ENCODE results near the gene DES. TPM values are rescaled to one million over a fixed set of nuclear protein-coding genes. Genes with fewer than 3 reads are reported as not detected.

DES gene
- total RNA-seq, 2 experiments from 2014 or later, result not detected

DNA sequence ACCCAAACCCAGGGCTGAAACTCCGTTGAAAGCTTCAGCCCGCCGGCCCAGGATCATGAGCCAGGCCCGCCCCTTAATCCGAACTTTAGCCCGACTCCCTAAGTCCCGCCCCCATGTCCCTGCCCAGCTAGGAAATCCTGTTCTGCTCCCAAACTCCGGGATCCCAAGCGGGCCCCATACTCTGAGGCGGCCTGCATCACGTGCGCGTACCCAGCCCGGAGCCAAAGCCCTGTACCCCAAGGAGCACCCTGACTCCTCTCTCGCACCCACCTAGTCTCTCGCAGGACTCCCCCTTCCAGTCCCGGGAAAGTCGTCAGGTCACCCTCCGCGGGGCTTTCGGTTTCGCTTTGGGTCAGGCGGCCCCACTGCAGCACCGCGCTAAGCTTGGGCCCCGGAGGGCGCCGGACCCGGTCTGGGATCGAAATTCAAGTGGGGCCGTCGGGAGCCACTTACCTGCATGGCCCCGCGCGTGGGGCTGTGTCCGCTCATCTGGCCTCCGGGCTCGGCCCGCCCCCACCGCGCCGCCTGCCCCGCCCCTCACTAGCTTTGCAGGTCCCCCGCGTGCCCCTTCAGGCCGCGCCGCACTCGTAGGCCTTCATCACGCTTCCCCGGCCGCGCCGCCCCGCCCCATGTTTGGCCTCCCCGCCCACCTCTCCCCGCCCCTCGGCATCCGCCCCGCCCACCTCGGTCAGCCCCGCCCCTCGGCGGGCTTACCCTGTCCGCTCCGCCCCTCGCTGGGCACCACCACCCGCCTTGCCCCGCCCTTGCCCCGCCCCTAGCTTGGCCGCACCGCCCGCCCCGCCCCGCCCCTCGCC is 30.7 kb upstream of the DES start, which contains the start of gene DNPEP:
TSS of gene DNPEP (minus strand) at position 607 of the 815 bp plus-strand sequence. CDS start at position 489, 118 bp downstream.
- BruUV-seq (replicated peaks), result no TSS peak
- CTCF ChIA-PET (ENCODE audit: unreplicated experiment), result interaction anchor here (0.5 to 0.8 kb wide), 8 partner anchors 9 to 998 kb away, joined by 3 to 8 read pairs (median 3); partner anchors contain the start of gene GMPPA
- peak within 1 kb of the TSS; percentile 89 for H3K4me2 ChIP-seq (ENCODE audit: low read length)
- peak; percentile 91 for DNase-seq (ENCODE audit: low spot score)
- H3K4me3 ChIP-seq (ENCODE audit: low read depth, low read length, poor library complexity, severe bottlenecking), result peak within 1 kb of the TSS; percentile 81
- H3K27ac ChIP-seq (ENCODE audit: low read depth, low read length, poor library complexity, severe bottlenecking), result peak within 1 kb of the TSS; percentile 3
- H2AFZ ChIP-seq (ENCODE audit: low read length), result peak within 1 kb of the TSS; percentile 92
- H3K4me1 ChIP-seq (ENCODE audit: insufficient read depth, low read length, poor library complexity, severe bottlenecking), result peaks cover 15% of the 10 kb centered on the region
- H3K9me3 ChIP-seq (ENCODE audit: low read length), result no peaks in the 10 kb centered on the region
- POLR2A ChIA-PET, result interaction anchor here (0.6 to 1.5 kb wide), 14 partner anchors 9 to 809 kb away, joined by 3 to 6 read pairs (median 4); no protein-coding TSS in a partner anchor
- TF ChIP-seq EZH2phosphoT487 (IDR thresholded peaks at IDR 0.05; ENCODE audit: borderline replicate concordance, low read depth, low read length), result no peak
- TF ChIP-seq, protein P1, sequence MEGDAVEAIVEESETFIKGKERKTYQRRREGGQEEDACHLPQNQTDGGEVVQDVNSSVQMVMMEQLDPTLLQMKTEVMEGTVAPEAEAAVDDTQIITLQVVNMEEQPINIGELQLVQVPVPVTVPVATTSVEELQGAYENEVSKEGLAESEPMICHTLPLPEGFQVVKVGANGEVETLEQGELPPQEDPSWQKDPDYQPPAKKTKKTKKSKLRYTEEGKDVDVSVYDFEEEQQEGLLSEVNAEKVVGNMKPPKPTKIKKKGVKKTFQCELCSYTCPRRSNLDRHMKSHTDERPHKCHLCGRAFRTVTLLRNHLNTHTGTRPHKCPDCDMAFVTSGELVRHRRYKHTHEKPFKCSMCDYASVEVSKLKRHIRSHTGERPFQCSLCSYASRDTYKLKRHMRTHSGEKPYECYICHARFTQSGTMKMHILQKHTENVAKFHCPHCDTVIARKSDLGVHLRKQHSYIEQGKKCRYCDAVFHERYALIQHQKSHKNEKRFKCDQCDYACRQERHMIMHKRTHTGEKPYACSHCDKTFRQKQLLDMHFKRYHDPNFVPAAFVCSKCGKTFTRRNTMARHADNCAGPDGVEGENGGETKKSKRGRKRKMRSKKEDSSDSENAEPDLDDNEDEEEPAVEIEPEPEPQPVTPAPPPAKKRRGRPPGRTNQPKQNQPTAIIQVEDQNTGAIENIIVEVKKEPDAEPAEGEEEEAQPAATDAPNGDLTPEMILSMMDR (conservative IDR thresholded peaks at IDR 0.05; ENCODE audit: low read length), result no peak
- no peaks in the 10 kb centered on the region; the same call in 1 of the 2 replicates for H3K79me2 ChIP-seq (ENCODE audit: insufficient read depth, low read depth, low read length)
- no peaks in the 10 kb centered on the region for H3K9me2 ChIP-seq (ENCODE audit: insufficient read depth, low read length)
- H3K36me3 ChIP-seq (ENCODE audit: insufficient read depth, low read length), result peaks cover 33% of the 10 kb centered on the region
- H4K20me1 ChIP-seq (ENCODE audit: insufficient read depth, low read length), result no peaks in the 10 kb centered on the region
- intact Hi-C loops (cut with micrococcal nuclease; ENCODE audit: unreplicated experiment), result loop anchor here (1.0 to 5.0 kb wide), 6 partner anchors 109 to 227 kb away; partner anchors contain the start of genes ANKZF1, ATG9A, CHPF and CNPPD1

DNA sequence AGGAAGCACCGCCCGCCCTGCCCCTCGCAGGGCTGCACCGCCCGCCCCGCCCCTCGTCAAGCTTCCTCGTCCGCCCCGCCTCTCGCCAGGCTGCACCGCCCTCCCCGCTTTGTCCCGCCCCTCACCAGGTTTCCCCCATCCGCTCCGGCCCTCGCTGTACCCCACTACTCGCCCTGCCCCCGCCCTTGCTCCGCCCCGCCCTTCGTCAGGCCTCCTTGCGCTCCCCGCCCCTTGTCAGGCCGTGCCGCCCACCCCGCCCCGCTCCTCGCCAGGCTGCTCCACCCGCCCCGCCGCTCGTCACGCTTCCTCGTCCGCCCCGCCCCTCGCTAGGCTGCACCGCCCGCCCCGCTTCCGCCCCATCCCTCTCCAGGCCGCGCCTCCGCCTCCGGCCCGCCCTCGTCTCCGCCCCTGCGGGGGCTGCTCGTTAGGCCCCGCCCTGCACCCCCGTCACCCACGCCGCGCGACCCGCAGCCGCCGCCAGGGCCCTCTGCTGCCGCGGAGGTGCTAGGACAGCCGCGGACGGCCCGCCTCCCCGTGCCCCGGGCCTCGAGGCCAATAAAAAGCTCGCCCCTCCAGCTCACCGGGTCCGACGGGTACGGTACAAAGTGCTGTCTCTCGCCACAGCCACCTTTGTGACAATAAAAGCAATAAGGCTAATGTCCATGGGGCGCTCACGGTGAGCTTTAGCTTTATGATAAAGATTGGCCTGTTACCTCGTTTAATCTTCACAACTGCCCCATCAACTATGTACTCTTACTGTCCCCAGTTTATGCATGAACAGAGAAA is 29.9 kb upstream of the DES start:
- intact Hi-C loops (cut with micrococcal nuclease; ENCODE audit: unreplicated experiment), result loop anchor here (1.0 to 5.0 kb wide), 6 partner anchors 110 to 228 kb away; partner anchors contain the start of genes ANKZF1, ATG9A, CHPF and CNPPD1
- CTCF ChIA-PET (ENCODE audit: unreplicated experiment), result interaction anchor here (0.5 to 1.3 kb wide), 9 partner anchors 10 to 999 kb away, joined by 3 to 7 read pairs (median 3); partner anchors contain the start of gene GMPPA

More for the DNA sequence above, 29.9 kb upstream of the DES start:
- no peaks in the 10 kb centered on the region for H3K9me2 ChIP-seq (ENCODE audit: insufficient read depth, low read length)
- peaks cover 15% of the 10 kb centered on the region for H3K4me1 ChIP-seq (ENCODE audit: insufficient read depth, low read length, poor library complexity, severe bottlenecking)
- peak overlapping the region; percentile 92 for H2AFZ ChIP-seq (ENCODE audit: low read length)
- H3K27ac ChIP-seq (ENCODE audit: low read depth, low read length, poor library complexity, severe bottlenecking), result no peak overlapping the region
- H3K4me2 ChIP-seq (ENCODE audit: low read length), result peak overlapping the region; percentile 63
- peaks cover 26% of the 10 kb centered on the region for H3K36me3 ChIP-seq (ENCODE audit: insufficient read depth, low read length)
- no TSS peak for BruUV-seq (replicated peaks)
- peak overlapping the region; percentile 59 for H3K4me3 ChIP-seq (ENCODE audit: low read depth, low read length, poor library complexity, severe bottlenecking)
- H4K20me1 ChIP-seq (ENCODE audit: insufficient read depth, low read length), result no peaks in the 10 kb centered on the region
- POLR2A ChIA-PET, result interaction anchor here (0.5 to 1.5 kb wide), 19 partner anchors 10 to 810 kb away, joined by 3 to 7 read pairs (median 4); partner anchors contain the start of genes ATG9A and TUBA4B
- H3K9me3 ChIP-seq (ENCODE audit: low read length), result no peaks in the 10 kb centered on the region
- DNase-seq (ENCODE audit: low spot score), result peak; percentile 95
- TF ChIP-seq, protein P1 (conservative IDR thresholded peaks at IDR 0.05; ENCODE audit: low read length), result peak; percentile 74
- no peak for TF ChIP-seq EZH2phosphoT487 (IDR thresholded peaks at IDR 0.05; ENCODE audit: borderline replicate concordance, low read depth, low read length)
- H3K79me2 ChIP-seq (ENCODE audit: insufficient read depth, low read depth, low read length), result no peaks in the 10 kb centered on the region; the same call in 1 of the 2 replicates
